ENCODE data around the gene GJD3.

- TF ChIP-seq CTCF (IDR thresholded peaks at IDR 0.05) (peak in 2 of 4 experiments; percentile 52 to 80), POLR2A (IDR thresholded peaks at IDR 0.05) (no peak)
These were observed 1.8 kb downstream of the GJD3 start for GRCh38 chr17:40362696-40363110.

Measured in prostate gland (tissue), 2 donors.